Esophagus squamous epithelium (tissue), 4 donors: ENCODE measurements around the gene MYO1C.

Source experiments
- CTCF ChIP-seq, 6 experiments: fragments of 450-650 bp in 4 of 6; fragments of 200-600 bp in 2 of 6; sonication (generic) in 2 of 6; IDR thresholded peaks; one replicate each; pipeline ENCODE4 v1.5.1; 2016 to 2019; ENCODE audit warnings: antibody characterized with exemption in 6 of 6, mild to moderate bottlenecking in 4 of 6, moderate library complexity in 4 of 6
- POLR2A ChIP-seq, 4 donors: fragments of 450-650 bp; IDR thresholded peaks; one replicate each; pipeline ENCODE4 v1.6.1; 2017; ENCODE audit warnings: antibody characterized with exemption in 4 of 4, mild to moderate bottlenecking in 4 of 4, moderate library complexity in 3 of 4

- no peak for TF ChIP-seq CTCF (IDR thresholded peaks at IDR 0.05)
- no peak for TF ChIP-seq POLR2A (IDR thresholded peaks at IDR 0.05)
Observed at GRCh38 chr17:1484060-1484535, 8.4 kb downstream of the MYO1C start.
